GM18498 (cell line): ENCODE data around the gene SPTLC1.

Source experiments
- ATAC-seq: cut with Tn5 transposase; IDR thresholded peaks from one replicate; pipeline ENCODE4 v1.9.1; 2021; ENCODE audit warnings: mild to moderate bottlenecking, moderate library complexity; ENCODE audit not compliant: unreplicated experiment

Gene SPTLC1

DNA sequence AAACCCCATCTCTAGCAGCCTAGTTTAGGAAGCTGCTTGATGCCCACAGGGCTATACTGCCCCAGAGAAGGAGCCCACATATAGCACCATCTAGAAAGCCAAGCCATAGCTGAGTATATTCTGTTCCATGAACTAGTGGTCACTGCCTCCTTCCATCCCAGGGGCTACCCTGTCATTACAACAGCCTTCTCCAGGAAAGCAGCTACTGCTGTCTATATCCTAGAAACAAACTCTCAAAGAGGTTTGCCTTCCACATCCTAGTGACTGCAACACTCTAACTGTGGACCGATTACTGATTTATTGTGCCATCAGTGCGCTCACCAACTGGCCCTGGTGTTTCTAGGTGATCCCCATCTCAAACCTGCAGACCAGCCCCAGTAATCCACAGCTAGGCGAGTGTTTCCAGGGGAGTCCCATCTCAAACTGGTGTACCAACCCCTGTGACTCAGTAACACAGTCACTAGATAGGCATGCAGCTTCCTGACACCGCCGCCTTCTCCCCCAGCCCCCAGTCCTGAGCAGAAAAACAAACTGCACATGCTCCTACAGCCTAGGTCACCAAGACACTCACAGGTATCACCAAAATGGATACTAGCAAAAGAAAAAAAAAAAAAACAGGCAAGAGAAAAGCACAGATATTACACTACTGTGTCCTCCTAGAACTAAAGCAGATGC is 14.8 kb downstream of the SPTLC1 start:
- ATAC-seq: no peak

DNA sequence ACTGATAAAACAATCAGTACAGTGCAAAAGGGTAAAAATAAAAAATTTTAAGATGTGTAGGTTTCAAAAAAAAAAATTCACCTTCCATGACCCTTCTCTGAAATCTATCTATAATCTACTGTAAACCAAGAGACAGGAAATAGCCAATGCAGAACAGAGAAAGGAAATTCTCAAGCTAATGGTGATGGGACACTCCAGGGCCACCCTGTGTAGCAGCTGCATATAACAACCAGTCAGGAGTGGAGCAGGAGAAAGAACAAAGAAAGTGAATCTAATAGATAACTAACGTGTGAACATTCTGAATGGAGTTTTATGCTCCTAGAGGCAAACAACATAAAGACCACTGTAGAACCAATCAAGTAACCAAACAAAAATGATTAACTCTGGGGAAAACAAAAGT is 16.6 kb downstream of the SPTLC1 start:
- no peak for ATAC-seq

DNA sequence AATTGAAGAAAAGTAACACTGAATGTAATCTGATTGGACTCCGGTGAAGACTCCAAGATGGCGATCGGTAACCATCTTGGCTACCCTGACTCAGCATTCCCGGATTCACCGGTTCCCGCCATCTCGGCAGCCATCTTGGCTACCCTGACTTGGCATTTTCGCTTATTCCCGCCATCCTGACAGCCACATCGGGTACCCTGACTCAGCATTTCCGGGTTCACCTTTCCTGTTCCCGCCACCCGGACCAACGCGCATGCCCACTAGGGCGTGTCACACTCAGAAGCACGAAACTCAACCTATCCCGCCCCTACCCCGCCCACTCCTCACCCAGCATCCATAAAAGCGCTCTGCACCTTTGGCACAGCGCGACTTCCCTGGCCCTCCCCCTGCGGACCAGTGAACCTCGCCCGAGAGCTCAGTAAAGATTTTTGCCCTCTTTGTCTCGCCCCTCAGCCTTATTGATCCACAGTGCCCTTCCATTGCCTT is 17.2 kb downstream of the SPTLC1 start:
- ATAC-seq: no peak

DNA sequence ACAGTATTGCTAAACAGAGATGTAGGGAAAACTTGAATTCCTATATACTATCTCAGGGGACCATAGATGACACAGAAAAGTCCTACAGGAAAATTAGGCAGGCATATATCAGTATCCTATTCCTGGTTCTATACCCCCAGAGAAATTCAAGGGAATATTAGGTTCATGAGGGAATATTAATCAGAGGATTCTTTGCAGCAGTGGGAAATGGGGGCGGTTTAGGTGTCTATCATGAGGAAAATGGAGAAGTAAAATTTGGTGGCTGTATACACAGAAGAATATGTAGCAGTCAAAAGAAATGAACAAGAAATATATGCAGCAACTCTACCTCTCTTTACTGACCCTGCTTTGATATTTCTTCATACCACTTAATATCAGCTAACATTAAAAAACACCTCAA is 20.0 kb downstream of the SPTLC1 start:
- no peak for ATAC-seq

DNA sequence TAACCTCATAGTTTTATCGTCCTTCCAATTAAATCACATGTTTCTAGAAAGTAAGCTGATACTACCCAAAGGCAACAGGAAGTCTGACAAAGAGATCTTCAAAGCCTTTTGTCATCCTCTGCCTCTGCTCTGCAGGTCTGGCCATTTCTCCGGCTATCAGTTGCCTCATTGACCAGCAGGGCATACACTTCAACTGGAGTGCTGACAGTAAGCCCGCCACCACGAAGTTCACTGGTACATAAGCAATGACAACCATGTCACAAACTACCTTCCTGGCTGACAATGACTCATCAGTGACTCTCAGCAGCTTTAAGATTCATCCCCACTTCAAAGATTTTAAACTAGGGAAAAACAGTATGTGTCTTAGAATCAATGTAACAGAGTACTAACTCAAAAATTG is 20.6 kb downstream of the SPTLC1 start:
- no peak for ATAC-seq

DNA sequence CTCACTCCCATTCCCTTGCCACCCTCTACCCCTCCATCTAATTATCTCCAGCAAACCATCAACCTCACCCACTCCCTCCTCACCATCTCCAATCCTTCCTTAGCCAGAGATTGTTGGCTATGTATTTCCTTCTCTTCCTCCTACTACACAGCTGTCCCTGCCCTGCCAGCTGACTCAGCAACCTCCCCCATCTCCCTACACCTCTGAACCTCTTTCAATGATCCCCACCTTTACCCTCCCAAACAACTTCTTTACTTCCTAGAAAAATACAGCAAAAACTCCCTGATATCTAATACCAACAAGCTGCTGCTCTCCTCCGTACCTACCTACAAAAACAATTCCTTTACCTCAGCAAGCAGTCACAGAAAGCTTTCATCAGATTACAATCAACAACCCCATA is 37.3 kb downstream of the SPTLC1 start:
- ATAC-seq: no peak

DNA sequence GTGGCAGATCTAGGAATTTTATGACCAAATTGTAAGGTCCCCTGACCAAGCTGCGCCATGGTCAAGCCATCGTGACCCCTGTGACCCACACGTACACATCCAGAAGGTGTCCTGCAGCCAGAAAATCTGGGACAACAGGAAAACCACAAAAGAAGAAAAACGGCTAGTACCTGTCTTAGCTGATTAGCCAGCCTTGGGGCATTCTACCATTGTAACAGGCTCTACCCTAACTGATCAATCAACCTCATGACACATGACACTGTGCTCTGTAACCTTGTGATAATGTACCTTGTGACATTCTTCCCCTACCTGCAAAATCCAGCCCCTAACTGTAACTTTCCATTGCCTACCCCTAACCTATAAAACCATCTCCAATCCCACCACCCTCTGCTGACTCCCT is 43.6 kb downstream of the SPTLC1 start:
- no peak for ATAC-seq

DNA sequence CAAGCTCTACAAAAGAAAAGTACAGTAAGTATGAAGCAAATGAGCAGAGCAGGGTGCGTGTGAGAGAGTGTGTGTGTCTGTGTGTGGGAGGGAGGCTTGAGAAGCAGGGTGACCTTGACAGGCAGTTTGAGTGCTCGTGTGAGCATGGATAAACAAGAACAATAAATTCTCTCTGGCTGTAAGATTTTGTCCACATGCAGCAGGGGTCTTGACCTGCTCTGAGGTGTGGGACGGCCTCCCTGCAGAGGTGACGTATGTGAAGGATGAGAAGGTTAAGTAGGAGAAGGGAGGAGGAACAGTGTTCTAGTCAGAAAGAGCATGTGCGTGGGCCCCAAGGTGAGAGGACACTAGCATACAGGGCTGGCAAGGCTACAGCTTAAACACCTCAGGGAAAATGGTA is 49.0 kb downstream of the SPTLC1 start:
- no peak for ATAC-seq

DNA sequence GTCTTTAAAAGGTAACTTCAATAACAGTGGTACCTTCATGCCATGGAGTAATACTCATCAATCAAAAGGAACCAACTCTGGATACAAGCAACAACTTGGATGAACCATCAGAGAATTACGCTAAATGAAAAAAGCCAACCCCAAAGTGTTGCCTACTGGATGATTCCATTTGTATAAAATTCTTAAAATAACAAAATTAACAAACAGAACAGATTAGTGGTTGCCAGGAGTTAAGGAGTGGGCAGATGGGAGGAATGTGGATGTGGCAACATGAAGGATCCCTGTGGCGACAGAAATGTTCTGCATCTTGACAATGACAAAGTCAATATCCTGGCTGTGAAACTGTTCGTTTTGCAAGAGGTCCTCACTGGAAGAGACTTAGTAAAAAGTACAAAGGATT is 50.5 kb downstream of the SPTLC1 start:
- ATAC-seq: no peak

DNA sequence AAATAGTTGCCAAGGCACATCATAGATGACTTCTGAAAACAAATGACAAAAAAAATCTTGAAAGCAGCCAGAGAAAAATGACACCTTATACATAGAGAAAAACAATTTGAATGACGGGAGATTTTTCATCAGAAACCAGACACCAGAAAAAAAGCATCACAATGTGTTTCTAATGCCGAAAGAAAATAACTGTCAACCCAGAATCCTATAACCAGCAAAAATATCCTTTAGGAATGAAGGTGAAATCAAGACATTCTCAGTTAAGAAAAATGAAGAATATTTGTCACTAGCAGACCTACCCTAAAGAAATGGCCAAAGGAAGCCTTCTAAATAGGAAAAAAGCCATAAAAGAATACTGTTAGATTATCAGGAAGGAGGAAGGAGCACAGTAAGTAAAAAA is 54.0 kb downstream of the SPTLC1 start:
- no peak for ATAC-seq

DNA sequence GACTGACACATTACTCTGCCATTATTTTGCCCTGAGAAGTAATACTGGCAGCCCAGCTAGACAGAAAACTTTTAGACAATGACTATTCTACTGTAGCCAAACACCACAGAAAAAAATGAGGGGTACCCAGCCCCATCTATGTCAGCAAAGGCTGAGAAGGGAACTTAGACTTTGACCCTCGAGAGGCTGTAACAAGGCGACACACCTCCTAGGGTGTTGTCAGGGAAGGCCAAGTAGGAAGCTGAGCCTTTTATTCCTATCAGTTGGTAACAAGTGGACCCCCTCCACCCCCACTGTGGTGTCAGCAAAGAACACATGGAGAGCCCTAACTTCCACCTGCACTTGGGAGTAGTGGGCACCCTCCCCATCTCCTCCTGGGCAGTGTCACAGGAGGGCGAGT is 55.6 kb downstream of the SPTLC1 start:
- no peak for ATAC-seq

DNA sequence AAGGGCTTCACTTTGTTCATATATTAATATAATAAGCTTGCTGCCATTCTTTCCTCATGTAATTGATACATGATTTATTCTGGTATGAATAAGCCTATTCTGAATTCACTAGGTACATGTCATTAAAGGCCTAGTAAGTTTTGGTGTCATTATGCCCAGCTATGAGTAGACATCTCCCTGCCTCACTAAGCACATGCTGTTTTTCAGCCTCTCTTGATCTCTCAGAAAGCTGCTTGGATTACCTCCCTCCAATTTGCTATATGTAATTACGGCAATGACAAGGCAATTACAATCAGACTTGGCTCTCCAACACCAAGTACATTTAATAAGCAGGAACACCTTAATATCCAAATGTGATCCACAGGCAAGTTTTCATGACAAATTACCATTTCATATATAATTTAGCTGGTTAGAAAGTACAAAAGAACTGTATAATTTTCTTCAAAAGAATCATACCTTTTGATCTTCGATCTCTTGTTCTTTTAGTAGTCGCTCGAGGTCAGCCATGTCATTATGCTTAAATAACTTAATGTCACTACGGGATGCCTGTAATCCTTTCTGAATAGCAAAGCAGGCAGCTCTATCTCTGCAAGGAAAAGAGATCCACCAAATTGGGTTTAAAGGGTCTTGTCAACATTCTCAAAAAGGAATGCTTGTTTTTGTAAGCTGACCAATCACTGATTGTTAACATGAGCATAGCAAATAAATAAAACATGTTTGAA is 56.3 kb downstream of the SPTLC1 start:
- ATAC-seq: no peak

DNA sequence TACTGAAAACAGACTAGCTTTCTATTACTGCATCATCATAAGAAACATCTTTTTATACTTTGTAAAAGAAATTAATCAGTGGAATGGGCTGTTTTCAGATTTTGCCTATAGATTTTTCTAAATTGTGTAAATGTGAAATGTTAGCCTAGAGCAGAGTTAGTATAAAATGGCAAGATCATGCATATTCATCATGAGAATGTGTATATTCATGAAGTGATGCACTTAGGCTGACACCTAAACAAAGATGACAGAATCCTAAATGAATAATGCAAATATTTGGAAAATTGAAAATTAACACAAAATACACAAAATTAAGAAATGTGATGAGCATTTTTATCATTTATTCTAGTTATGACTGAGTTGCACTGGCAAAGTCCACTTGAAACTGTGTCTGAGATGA is 57.2 kb downstream of the SPTLC1 start:
- no peak for ATAC-seq

DNA sequence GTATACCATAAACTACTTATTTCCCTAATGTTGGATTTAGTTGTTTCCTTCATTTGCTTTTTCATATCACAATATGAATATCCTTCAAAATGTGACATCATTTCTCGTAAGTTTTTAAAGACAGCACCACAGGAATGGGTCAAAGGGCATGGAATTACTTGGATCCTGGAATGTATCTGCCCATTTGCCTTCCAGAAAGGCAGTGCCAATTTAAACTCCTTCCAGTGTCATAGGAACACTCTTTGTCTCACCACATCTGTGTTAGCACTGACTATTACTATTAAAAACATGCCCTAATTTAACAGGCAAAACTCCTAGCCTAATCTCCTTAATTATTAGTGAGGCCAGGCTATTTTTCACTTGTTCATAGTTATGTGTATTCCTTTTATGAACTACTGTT is 58.0 kb downstream of the SPTLC1 start:
- ATAC-seq: no peak

DNA sequence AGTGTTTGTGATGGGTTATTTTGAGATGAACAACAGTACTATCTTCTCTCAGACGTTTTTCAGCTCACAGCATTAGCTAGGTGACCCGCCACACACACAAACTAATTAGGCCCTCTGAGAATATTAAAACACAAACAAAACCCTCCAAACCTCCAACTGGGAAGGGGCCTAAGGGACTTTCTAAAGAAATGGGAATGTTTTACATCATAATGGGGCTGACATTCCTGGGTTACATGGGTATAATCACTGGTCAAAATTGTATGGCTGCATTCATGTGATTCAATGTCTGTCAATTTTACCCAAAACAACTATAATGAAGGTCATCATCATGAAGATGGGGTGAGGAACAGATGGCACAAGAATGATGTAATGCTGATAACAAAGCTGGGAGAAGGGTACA is 59.6 kb downstream of the SPTLC1 start:
- ATAC-seq: no peak

DNA sequence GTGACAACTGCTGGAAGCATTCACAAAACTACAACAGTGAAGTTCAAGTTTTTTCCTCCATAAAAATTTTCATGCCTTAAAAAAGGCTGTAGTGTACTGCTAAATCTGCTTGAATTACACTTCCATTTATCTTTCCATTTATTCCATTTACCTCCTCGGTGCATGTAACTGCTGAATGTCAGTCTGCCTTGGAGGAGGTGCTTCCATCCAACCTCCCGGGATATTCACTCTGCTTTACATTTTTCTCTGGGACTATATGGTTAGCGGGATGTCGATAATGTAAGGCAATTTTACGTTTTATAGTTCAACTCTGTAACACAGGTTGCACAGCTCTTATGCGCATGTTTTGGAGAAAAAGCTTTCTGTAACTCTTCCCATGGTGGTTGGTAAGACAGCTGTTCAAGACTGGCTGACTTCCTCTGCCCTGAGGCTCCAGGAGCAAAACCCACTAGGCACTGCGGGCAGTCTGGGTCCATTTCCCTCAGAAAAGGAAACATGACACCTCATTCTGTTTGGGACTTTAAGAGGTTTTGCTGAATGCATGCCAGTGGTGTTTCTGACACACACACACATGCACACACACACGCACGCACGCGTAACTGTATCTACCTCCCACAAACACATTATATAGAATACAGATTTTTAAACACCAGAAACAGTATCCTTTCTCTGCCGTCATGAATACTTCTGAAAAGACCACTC is 66.1 kb downstream of the SPTLC1 start:
- no peak for ATAC-seq

DNA sequence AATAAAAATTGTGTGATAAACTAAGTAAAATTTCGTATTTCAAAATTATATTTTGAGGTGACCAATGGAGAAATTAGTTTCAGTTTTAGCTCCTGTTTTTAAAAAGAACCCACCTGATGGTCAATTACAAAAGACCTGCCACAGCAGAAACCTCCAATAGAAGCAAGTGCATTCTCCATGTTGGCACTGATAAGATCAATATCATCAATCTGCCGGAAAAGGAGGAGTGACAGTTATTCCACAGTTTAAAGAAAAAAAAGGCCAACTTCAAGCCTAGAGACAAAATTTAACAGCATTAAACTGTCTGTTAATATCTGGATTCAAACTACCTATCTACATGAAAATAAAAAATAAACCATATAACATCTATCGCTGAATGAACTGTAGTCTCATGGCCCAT is 67.7 kb downstream of the SPTLC1 start:
- ATAC-seq: no peak

DNA sequence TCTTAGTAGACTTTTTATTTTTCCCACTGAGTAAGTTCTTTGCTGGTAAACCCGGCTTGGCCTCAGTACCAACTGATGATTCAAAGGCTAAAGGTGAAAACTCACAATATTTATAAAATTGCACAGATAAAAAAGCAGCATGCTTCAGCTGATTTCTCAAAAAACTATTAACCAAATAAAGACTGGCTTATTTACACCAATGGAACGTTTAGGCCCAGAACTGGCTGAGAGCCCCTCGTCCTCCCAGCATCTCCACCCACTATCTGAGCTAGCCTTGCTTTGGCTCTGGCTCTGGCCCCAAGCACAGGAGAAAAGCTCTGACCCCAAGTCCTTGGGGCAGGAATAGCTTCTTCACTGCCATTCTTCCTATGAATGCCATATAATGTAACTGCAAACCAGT is 68.5 kb downstream of the SPTLC1 start:
- no peak for ATAC-seq

DNA sequence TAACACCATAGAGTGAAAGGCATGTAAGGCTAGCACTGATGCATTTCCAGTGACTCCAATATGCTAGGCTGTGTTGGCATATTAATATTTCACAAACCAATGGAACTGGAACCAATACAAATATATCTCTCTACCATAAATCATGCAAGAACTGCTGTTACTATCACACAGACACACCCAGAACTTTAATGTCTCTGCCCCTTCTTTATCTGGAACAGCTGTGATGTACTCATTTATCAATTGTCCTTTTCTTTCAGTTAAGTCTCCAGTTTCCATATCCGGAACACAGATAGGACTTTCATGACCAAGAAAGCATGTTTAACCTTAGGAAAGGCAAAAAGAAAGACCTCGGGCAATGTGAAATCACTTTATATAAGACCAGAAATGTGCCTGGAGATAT is 70.3 kb downstream of the SPTLC1 start:
- ATAC-seq: no peak

DNA sequence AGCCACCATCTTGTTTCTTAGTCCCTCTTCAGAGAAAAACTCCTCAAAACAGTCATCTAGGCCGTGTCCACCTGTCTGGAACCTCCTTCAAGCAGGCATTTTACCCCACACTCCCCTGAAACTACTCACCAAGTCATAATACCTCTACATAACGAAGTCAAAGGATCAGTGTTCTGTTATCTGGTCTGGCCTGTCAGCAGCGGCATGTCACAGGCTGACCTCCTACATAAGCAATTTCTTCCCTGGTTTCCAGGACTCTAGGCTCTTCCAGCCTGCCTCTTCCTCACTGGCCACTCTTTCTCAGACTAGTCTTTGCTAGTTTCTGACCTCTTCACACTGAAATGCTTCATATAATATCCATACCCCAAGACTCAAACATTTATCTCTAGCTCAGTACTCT is 72.2 kb downstream of the SPTLC1 start:
- no peak for ATAC-seq

DNA sequence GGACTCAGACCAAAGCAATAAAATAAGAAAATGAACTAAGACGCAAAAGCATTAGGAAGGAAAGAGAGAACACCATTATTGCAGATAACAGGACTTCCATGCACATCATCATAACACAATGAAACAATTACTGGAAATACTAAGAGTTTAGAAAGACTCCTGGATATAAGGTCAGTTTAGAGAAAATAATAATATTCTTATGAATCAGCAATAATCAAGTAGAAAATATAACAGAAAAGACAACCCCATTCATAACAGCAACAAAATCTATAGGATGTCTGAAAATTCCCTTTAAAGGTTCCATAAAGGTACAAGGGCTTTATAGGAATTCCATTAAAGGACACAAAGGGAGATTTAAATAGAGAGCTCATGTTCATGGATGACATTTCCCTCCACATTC is 73.0 kb downstream of the SPTLC1 start:
- ATAC-seq: no peak

DNA sequence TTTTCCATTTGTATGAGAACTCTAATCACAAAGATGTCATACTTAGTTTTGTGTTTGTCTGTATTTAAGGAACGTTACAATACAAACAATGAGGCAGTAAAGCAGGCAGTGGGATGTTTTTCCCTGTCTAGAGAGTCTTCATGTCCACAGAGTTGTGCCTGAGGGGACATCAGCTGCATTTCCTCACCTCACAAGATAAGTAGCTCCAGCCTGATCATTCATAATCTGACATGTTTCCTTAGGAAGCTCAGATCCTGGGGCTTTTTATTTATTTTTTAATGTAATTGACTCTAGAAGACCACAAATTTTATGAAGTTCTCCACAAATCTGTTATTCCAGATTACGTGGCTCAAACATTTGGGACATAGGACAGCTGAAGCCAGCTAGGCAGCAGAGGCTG is 78.5 kb downstream of the SPTLC1 start:
- ATAC-seq: no peak
